ENCODE measurements around the gene RNF31. TPM values are rescaled to one million over a fixed set of nuclear protein-coding genes. Genes with fewer than 3 reads are reported as not detected.

The RNF31 gene
- total and polyA plus RNA-seq, 7 donors: 43.3 to 81.5 (median 55.7) TPM

GRCh38 chr14:24132061-24132685 is 15.1 kb upstream of the RNF31 start:
- Histone ChIP-seq H3K36me3 (ENCODE audit: insufficient read depth in 1 of 2, low read depth in 1 of 2) (peaks cover 0 to 1% of the 10 kb centered on the region in 2 donors), H3K27me3 (ENCODE audit: insufficient read depth in 3 of 3, low read length in 2 of 3) (no peaks in the 10 kb centered on the region), H3K9me3 (no peaks in the 10 kb centered on the region), H3K4me3 (peak overlapping the region; percentile 68), H3K27ac (peak overlapping the region; percentile 96), H3K4me1 (peaks cover 35% of the 10 kb centered on the region)
- DNase-seq (peak in 1 of 2 donors; percentile 70), ATAC-seq (peak; percentile 10 to 35 (median 16))
- intact Hi-C loops (cut with DNase I): no loop called here
- WGBS, 3 donors: 13 to 23% (median 18%) methylated on average over 16 to 24 of the region's 24 CpGs
- no peak for TF ChIP-seq CTCF (IDR thresholded peaks at IDR 0.05)

GRCh38 chr14:24132976-24133375 is 14.3 kb upstream of the RNF31 start:
- H3K4me1 ChIP-seq: peaks cover 41% of the 10 kb centered on the region
- H3K9me3 ChIP-seq: no peaks in the 10 kb centered on the region
- H3K36me3 ChIP-seq (ENCODE audit: insufficient read depth in 1 of 2, low read depth in 1 of 2): peaks cover 0 to 9% of the 10 kb centered on the region in 2 donors
- DNase-seq (no peak), ATAC-seq (no peak)
- peak overlapping the region; percentile 68 for H3K4me3 ChIP-seq
- no peak for TF ChIP-seq CTCF (IDR thresholded peaks at IDR 0.05)
- H3K27me3 ChIP-seq (ENCODE audit: insufficient read depth in 3 of 3, low read length in 2 of 3): no peaks in the 10 kb centered on the region
- H3K27ac ChIP-seq: peak overlapping the region; percentile 96
- 60 to 80% (median 62%) methylated on average over 2 of the region's 2 CpGs for WGBS, 3 donors
- intact Hi-C loops (cut with DNase I): no loop called here

GRCh38 chr14:24133735-24134134 is 13.6 kb upstream of the RNF31 start:
- Histone ChIP-seq H3K27ac (peak overlapping the region; percentile 96), H3K4me1 (peaks cover 48% of the 10 kb centered on the region), H3K9me3 (no peaks in the 10 kb centered on the region), H3K27me3 (ENCODE audit: insufficient read depth in 3 of 3, low read length in 2 of 3) (no peaks in the 10 kb centered on the region), H3K4me3 (no peak overlapping the region), H3K36me3 (ENCODE audit: insufficient read depth in 1 of 2, low read depth in 1 of 2) (peaks cover 0 to 17% of the 10 kb centered on the region in 2 donors)
- TF ChIP-seq CTCF (IDR thresholded peaks at IDR 0.05): no peak
- ATAC-seq (no peak), DNase-seq (no peak)
- intact Hi-C loops (cut with DNase I): no loop called here
- 88 to 92% (median 90%) methylated on average over 1 of the region's 1 CpG for WGBS, 3 donors

GRCh38 chr14:24135584-24135833 is 11.8 kb upstream of the RNF31 start:
- H3K4me3 ChIP-seq: peak overlapping the region; percentile 100
- WGBS, 3 donors: 3 to 4% (median 4%) methylated on average over 9 of the region's 9 CpGs
- intact Hi-C loops (cut with DNase I): no loop called here
- DNase-seq (no peak), ATAC-seq (no peak)
- H3K27me3 ChIP-seq (ENCODE audit: insufficient read depth in 3 of 3, low read length in 2 of 3): no peaks in the 10 kb centered on the region
- H3K4me1 ChIP-seq: peaks cover 58% of the 10 kb centered on the region
- no peak for TF ChIP-seq CTCF (IDR thresholded peaks at IDR 0.05)
- H3K27ac ChIP-seq: peak overlapping the region; percentile 96
- H3K36me3 ChIP-seq (ENCODE audit: insufficient read depth in 1 of 2, low read depth in 1 of 2): peaks cover 0 to 25% of the 10 kb centered on the region in 2 donors
- no peaks in the 10 kb centered on the region for H3K9me3 ChIP-seq
